HG03196 (cell line): Measurements from ENCODE around the gene UCP2.

Source experiments
- ATAC-seq: cut with Tn5 transposase; IDR thresholded peaks from one replicate; pipeline ENCODE4 v1.9.1; 2021; ENCODE audit not compliant: unreplicated experiment

UCP2 gene

GRCh38 chr11:74010306-74011300 lies 28.0 kb upstream of the UCP2 start:
- ATAC-seq = no peak

DNA sequence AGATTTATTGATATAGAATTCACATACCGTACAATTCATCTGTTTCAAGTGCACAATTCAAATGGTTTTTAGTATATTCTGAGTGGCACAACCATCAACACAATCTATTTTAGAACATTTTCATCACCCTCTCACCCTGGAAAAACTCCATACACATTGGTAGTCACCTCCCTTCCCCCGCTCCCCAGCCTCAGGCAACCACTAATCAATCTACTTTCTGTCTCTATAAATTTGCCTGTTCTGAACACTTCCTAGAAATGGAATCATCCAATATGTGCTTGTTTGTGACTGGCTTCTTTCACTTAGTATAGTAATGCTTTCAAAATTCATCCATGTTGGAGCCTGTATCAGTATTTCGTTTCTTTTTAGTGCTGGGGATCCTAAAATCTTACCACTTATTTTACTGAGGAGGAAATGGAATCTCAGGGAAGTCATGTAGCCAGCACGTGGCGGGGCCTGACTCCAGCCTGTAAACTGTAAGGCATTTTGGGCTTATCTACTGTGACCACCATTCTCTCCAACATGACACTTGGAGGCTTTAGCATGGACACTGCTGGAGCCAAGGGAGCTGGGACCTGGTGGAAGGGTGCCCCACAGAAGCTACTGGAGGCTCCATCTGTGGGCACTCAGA lies 27.1 kb upstream of the UCP2 start:
- no peak for ATAC-seq

- ATAC-seq = no peak
Observed at GRCh38 chr11:74009230-74009547, 26.5 kb upstream of the UCP2 start.

GRCh38 chr11:74008373-74009229 lies 26.0 kb upstream of the UCP2 start, which contains the start of gene UCP3:
Gene UCP3, minus strand, starts transcription at chr11:74009085. Its CDS starts 2,043 bp downstream, at chr11:74007042.
- no peak for ATAC-seq

DNA sequence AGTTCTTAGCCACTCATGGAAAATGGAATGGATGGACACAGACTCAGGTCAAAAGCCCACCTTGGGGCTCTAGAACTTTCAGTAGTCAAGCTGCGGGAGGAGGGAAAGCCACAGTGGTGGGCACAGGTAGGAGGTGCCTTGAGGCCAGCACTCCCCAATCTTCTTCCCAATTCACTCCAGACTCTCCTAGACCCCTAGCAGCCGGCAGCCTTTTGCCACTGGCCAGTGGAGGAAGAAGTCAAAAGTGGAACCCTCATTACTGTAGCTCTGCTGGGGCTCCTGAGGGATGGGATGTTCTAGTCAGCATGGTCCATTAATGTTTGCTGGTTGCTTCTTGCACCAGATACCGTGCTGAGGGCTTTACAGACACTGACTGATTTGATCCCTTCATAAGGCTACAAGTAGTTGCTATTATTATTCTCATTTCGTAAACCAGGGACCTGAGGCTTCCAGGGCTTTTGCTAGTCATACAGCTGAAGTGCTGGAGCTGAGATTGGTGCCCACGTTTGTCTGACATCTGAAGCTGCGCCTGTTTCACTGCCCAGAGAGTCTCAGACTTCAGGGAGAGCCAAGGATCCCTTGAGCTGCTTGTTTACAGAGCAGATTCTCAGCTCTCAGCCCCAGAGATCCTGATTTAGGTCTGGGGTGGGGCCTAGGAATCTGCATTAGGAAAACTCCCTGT lies 25.2 kb upstream of the UCP2 start:
- ATAC-seq = no peak

GRCh38 chr11:74006743-74007304 lies 24.2 kb upstream of the UCP2 start:
- ATAC-seq = no peak

- no peak for ATAC-seq
Observed at GRCh38 chr11:74005721-74006517, 23.3 kb upstream of the UCP2 start.

GRCh38 chr11:74004759-74005615 lies 22.3 kb upstream of the UCP2 start:
- ATAC-seq = no peak

GRCh38 chr11:74004046-74004695 lies 21.5 kb upstream of the UCP2 start:
- ATAC-seq = no peak

- ATAC-seq = no peak
Observed at GRCh38 chr11:74002832-74003231, 20.2 kb upstream of the UCP2 start.

DNA sequence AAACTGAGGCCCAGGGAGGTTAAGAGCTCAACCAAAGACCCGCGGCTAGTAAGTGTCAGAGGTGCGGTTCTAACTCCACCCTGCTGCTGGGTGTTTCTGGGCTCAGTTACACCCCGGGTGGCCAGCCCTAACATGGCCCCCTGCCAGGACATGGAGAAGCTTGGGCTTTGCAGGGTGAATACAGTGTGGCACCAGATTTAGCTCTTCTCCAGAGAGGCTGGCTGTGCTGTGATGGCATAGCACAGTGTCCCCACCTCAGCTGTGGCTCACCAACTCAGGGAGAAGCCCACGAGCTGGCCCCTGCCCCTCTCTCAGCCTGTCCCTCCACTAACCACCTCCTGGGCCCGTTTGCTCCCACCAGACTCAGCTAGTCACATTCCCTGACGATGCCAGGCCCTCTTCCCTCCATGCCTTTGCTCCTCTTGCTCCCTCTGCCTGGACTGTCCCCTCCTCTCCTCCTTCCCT lies 19.2 kb upstream of the UCP2 start:
- ATAC-seq = no peak

- no peak for ATAC-seq
Observed at GRCh38 chr11:74000307-74001133, 17.9 kb upstream of the UCP2 start.

GRCh38 chr11:73999581-74000306 lies 17.1 kb upstream of the UCP2 start:
- ATAC-seq = no peak

DNA sequence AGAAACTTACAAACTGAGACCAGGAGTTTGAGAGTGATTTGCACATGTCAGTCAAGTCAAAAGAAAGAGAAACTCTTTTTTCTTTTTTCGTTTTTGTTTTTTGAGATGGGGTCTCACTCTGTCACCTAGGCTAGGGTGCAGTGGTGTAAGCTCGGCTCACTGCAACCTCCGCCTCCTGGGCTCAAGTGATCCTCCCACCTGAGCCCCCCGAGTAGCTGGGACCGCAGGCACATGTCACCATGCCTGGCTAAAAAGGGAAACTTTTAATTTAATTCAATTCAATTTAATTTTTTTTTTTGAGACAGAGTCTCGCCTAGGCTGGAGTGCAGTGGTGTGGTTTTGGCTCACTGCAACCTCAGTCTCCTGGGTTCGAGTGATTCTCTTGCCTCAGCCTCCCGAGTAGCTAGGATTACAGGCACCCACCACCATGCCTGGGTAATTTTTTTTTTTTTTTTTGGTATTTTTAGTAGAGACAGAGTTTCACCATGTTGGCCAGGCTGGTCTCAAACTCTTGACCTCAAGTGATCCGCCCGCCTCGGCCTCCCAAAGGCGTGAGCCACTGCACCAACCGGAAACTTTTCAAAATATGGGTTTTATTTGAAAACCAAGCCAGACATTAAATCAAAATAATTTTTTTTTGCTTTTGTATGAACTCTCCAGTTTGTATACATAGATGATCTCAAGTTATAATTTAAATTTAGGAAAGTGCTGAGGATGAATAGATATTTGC lies 16.4 kb upstream of the UCP2 start:
- no peak for ATAC-seq

- ATAC-seq = no peak
Observed at GRCh38 chr11:73997120-73997770, 14.6 kb upstream of the UCP2 start.
